ENCODE results near the gene IQSEC1.

The IQSEC1 gene

DNA sequence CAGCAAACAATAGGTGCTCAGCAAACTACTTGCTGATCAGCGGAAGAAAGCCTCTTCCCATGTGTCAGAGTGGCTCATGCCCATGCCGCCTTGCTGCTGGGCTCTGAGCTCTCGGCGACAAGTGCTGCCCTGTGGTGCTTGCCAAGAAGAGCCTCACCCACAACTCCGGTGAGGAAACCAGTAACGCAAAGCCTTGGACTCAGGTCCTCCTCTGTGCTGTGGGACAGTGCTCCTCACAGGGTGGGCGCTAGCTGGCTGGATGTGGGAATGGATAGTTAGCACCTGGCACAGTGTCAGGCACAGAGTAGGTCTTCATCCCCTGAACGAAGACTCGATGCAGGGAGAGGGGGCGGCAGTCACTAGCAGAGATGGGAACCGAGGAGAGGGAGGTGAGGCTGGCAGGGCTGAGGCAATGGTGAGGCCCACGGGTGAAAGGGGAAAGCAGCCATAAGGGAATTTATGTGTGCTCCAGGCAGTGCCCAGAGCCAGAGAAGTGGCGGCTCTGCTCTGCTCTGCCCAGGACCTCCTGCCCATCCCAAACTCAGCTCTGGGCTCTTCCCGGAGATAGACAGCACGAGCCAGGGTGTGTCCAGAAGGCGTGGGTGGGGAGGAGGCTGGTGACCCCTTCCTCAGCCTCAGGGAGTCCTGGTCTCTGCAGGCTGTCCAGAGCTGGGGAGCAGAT is 55.7 kb downstream of the IQSEC1 start:
- no peak overlapping the region for H3K4me3 ChIP-seq (ENCODE audit: low read length in 2 of 2)

DNA sequence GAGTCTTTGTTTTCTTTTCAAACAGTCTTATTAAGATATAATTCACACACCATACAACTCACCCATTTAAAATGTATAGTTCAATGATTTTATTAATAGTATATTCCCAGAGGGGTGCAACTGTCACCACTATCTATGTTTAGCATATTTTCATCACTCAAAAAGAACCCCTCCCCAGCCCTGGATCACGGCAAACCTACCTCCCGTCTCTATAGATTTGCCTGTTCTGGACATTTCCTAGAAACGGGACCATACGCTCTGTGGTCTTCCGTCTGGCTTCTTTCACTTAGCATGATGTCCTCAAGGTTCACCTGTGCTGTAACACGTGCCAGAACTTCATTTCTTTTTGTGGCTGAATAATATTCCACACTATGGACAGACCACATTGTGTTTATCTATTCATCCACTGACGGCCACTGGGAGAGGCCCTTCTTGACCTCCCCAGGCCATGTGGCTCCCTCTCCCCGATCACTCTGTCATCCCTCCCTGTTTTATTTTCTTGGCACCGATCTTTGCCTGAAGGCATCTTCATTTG is 56.4 kb downstream of the IQSEC1 start:
- Histone ChIP-seq H3K18ac (ENCODE audit: low read length) (no peak overlapping the region), H4K8ac (ENCODE audit: low read depth, low read length) (no peak overlapping the region), H4K91ac (ENCODE audit: low read depth, low read length, poor library complexity) (no peak overlapping the region), H2BK5ac (ENCODE audit: low read length) (no peak overlapping the region), H3K23ac (ENCODE audit: low read depth, low read length, poor library complexity) (no peak overlapping the region), H3K14ac (ENCODE audit: low read length) (no peak overlapping the region), H3K9ac (ENCODE audit: low read depth, low read length, poor library complexity) (no peak overlapping the region), H3K36me3 (replicated peaks in 1 of 2; ENCODE audit: control insufficient read depth in 2 of 2, insufficient read depth in 2 of 2, low read length in 2 of 2) (no peaks in the 10 kb centered on the region), H2BK15ac (ENCODE audit: low read length) (no peak overlapping the region), H3K4me3 (ENCODE audit: low read length in 2 of 2) (no peak overlapping the region), H3K4me1 (ENCODE audit: control insufficient read depth in 2 of 2, insufficient read depth in 1 of 2, low read depth in 1 of 2, low read length in 2 of 2) (peaks cover 46 to 48% of the 10 kb centered on the region in 2 donors), H3K79me1 (ENCODE audit: low read depth, low read length) (peaks cover 3% of the 10 kb centered on the region), H2AK5ac (ENCODE audit: low read depth, low read length) (no peak overlapping the region), H3K27me3 (ENCODE audit: control insufficient read depth in 3 of 3, insufficient read depth in 3 of 3, low read depth in 1 of 3, low read length in 3 of 3) (no peaks in the 10 kb centered on the region), H3K27ac (replicated peaks; ENCODE audit: low read length) (no peak overlapping the region), H3K4me2 (ENCODE audit: insufficient read depth, low read length, poor library complexity, severe bottlenecking) (no peak overlapping the region), H3K4ac (ENCODE audit: low read length) (no peak overlapping the region), H2AFZ (ENCODE audit: low read length) (no peak overlapping the region), H2BK12ac (ENCODE audit: low read length) (no peak overlapping the region), H3K9me3 (replicated peaks in 1 of 2; ENCODE audit: control insufficient read depth in 2 of 2, insufficient read depth in 1 of 2, low read depth in 1 of 2, low read length in 2 of 2) (no peaks in the 10 kb centered on the region), H2BK120ac (ENCODE audit: low read depth, low read length) (no peak overlapping the region)
- WGBS, 2 donors (ENCODE audit: extremely low coverage in 2 of 2, insufficient read length in 2 of 2, insufficient replicate concordance in 1 of 2) = no CpG with 5 or more reads among the region's 9 CpGs
- no peak for DNase-seq (ENCODE audit: low spot score)

More for the DNA sequence above, 55.7 kb downstream of the IQSEC1 start:
- Histone ChIP-seq H4K91ac (ENCODE audit: low read depth, low read length, poor library complexity) (peak overlapping the region; percentile 67), H4K8ac (ENCODE audit: low read depth, low read length) (no peak overlapping the region), H3K4me1 (ENCODE audit: control insufficient read depth in 2 of 2, insufficient read depth in 1 of 2, low read depth in 1 of 2, low read length in 2 of 2) (peaks cover 49 to 52% of the 10 kb centered on the region in 2 donors), H2BK15ac (ENCODE audit: low read length) (peak overlapping the region; percentile 97), H3K9ac (ENCODE audit: low read depth, low read length, poor library complexity) (peak overlapping the region; percentile 53), H3K14ac (ENCODE audit: low read length) (peak overlapping the region; percentile 72), H3K18ac (ENCODE audit: low read length) (peak overlapping the region; percentile 96), H3K36me3 (replicated peaks in 1 of 2; ENCODE audit: control insufficient read depth in 2 of 2, insufficient read depth in 2 of 2, low read length in 2 of 2) (no peaks in the 10 kb centered on the region), H2AK5ac (ENCODE audit: low read depth, low read length) (peak overlapping the region; percentile 23), H2BK120ac (ENCODE audit: low read depth, low read length) (peak overlapping the region; percentile 12), H3K27me3 (ENCODE audit: control insufficient read depth in 3 of 3, insufficient read depth in 3 of 3, low read depth in 1 of 3, low read length in 3 of 3) (no peaks in the 10 kb centered on the region), H3K4me2 (ENCODE audit: insufficient read depth, low read length, poor library complexity, severe bottlenecking) (no peak overlapping the region), H2BK5ac (ENCODE audit: low read length) (peak overlapping the region; percentile 69), H3K27ac (replicated peaks; ENCODE audit: low read length) (no peak overlapping the region), H3K4ac (ENCODE audit: low read length) (peak overlapping the region; percentile 40), H3K79me1 (ENCODE audit: low read depth, low read length) (peaks cover 3% of the 10 kb centered on the region), H2BK12ac (ENCODE audit: low read length) (peak overlapping the region; percentile 67), H3K23ac (ENCODE audit: low read depth, low read length, poor library complexity) (peak overlapping the region; percentile 43), H3K9me3 (replicated peaks in 1 of 2; ENCODE audit: control insufficient read depth in 2 of 2, insufficient read depth in 1 of 2, low read depth in 1 of 2, low read length in 2 of 2) (no peaks in the 10 kb centered on the region), H2AFZ (ENCODE audit: low read length) (no peak overlapping the region)
- no CpG with 5 or more reads among the region's 16 CpGs for WGBS, 2 donors (ENCODE audit: extremely low coverage in 2 of 2, insufficient read length in 2 of 2, insufficient replicate concordance in 1 of 2)
- DNase-seq (ENCODE audit: low spot score) = no peak

DNA sequence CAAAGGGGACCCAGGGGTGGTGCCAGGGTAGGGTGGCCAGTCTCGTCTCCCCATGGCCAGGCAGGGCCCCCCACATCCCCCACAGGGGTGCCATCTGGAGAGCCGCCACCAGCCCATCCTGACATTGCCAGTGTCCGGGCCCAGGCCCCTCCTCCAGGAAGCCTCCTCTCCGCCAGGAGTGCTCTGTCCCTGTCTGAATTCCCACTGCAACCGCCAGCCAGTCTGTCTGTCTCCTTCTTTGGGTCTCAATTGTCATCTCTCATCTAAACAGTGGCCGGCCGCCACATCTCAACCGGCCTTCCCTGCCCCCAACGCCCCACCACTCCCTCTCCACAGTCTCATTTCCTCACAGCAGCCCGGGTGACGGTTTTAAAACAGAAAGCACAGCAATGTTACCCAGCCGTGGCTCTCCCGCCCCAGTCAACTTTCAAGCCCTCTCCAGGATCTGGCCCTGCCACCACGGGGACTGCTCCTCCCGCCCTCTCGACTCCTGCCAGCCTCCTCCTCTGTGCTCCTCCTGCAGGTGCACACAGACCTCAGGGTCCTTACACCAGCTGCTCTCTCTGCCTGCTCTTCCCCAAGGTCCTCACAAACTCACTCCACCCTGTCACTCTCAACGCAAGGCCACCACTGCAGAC is 57.0 kb downstream of the IQSEC1 start:
- peaks cover 3% of the 10 kb centered on the region for H3K79me1 ChIP-seq (ENCODE audit: low read depth, low read length)
- H2BK12ac ChIP-seq (ENCODE audit: low read length) = no peak overlapping the region
- H2BK120ac ChIP-seq (ENCODE audit: low read depth, low read length) = no peak overlapping the region
- no peak overlapping the region for H2AK5ac ChIP-seq (ENCODE audit: low read depth, low read length)
- H3K9ac ChIP-seq (ENCODE audit: low read depth, low read length, poor library complexity) = no peak overlapping the region
- H3K4me1 ChIP-seq (ENCODE audit: control insufficient read depth in 2 of 2, insufficient read depth in 1 of 2, low read depth in 1 of 2, low read length in 2 of 2) = peaks cover 47 to 48% of the 10 kb centered on the region in 2 donors
- no peak overlapping the region for H4K91ac ChIP-seq (ENCODE audit: low read depth, low read length, poor library complexity)
- no peak overlapping the region for H3K27ac ChIP-seq (replicated peaks; ENCODE audit: low read length)
- peak overlapping the region; percentile 53 for H2AFZ ChIP-seq (ENCODE audit: low read length)
- H3K23ac ChIP-seq (ENCODE audit: low read depth, low read length, poor library complexity) = no peak overlapping the region
- H3K36me3 ChIP-seq (replicated peaks in 1 of 2; ENCODE audit: control insufficient read depth in 2 of 2, insufficient read depth in 2 of 2, low read length in 2 of 2) = no peaks in the 10 kb centered on the region
- peak overlapping the region; percentile 40 for H2BK5ac ChIP-seq (ENCODE audit: low read length)
- DNase-seq (ENCODE audit: low spot score) = no peak
- no peaks in the 10 kb centered on the region for H3K9me3 ChIP-seq (replicated peaks in 1 of 2; ENCODE audit: control insufficient read depth in 2 of 2, insufficient read depth in 1 of 2, low read depth in 1 of 2, low read length in 2 of 2)
- no peak overlapping the region for H2BK15ac ChIP-seq (ENCODE audit: low read length)
- H3K27me3 ChIP-seq (ENCODE audit: control insufficient read depth in 3 of 3, insufficient read depth in 3 of 3, low read depth in 1 of 3, low read length in 3 of 3) = no peaks in the 10 kb centered on the region
- H3K14ac ChIP-seq (ENCODE audit: low read length) = no peak overlapping the region
- no peak overlapping the region for H3K4ac ChIP-seq (ENCODE audit: low read length)
- no CpG with 5 or more reads among the region's 17 CpGs for WGBS, 2 donors (ENCODE audit: extremely low coverage in 2 of 2, insufficient read length in 2 of 2, insufficient replicate concordance in 1 of 2)
- H3K18ac ChIP-seq (ENCODE audit: low read length) = peak overlapping the region; percentile 33
- H3K4me3 ChIP-seq (ENCODE audit: low read length in 2 of 2) = no peak overlapping the region
- H3K4me2 ChIP-seq (ENCODE audit: insufficient read depth, low read length, poor library complexity, severe bottlenecking) = no peak overlapping the region
- H4K8ac ChIP-seq (ENCODE audit: low read depth, low read length) = no peak overlapping the region
